GM21576 (cell line): Measurements from ENCODE around the gene MYO9B.

Source experiments
- ATAC-seq: cut with Tn5 transposase; IDR thresholded peaks from one replicate; pipeline ENCODE4 v1.9.1; 2021; ENCODE audit warnings: mild to moderate bottlenecking, moderate library complexity; ENCODE audit not compliant: unreplicated experiment

MYO9B gene

DNA sequence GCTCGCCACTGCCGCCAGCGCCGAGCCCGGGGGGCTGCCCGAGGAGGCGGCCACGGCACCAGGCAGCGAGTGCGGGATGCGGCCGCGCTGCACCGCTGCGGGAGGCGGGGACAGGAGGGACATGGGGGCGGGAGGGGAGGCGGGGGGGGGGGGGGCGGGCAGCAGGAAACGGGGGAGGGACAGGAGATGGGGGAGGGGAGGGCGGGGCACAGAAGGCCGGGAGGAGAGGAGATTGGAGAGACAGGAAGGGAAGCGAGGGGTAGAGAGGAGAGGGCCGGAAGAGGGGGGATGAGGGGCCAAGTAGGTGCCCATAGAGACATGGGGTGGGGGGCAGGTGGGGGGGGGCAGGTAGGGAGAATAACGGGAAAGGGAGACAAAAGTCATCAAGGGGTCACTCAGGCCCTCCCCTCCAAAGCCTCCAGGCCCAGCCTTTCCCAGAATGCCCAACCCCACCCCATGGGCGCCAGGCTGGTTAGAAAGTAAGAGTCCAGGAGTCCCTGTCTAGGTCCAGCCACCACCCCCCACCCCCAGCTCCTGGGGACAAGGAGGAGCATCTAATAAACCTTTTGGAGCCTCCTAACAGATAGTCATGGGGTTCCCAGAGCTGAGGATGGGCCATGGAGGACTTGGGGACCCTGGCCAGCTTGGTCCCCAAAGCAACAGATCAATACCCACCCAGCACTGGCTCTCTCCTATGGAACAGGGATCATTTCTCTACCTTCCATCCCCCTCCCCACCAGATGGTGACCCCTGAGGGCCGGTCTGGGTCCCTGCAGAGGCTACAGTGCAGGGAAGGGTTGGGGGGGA, 160.6 kb downstream of the MYO9B start:
- peak; percentile 17 for ATAC-seq

DNA sequence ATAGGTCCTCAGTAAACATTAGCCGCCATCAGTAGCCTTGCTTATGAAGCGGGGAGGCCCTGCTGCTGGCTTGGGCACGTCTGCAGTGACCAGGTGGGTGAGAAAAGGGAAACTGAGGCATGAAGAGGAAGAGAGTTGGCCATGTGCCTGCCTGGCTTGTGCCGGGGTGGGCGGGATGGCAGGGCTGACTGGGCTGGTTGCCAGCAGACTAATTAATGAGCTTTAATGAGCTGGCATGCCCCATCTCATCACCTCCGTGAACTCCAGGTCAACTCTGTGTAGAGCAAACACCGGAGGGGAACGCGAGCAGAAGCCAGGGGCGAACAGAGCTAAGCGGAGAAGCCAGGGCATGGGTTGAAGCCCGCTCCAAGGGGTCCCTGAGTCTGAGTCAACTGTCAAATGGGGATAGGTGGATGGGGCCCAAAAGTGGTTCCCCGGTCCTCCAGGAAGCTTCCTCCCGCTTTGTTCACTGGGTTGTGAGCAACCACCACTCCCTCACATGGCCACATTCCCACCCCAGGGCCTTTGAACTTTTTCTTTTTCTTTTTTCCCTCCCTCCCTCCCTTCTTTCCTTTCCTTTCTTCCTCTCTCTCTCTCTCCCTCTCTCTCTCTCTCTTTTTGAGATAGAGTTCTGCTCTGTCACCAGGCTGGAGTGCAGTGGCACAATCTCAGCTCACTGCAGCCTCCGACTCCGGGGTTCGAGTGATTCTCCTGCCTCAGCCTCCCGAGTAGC, 161.4 kb downstream of the MYO9B start:
- no peak for ATAC-seq

DNA sequence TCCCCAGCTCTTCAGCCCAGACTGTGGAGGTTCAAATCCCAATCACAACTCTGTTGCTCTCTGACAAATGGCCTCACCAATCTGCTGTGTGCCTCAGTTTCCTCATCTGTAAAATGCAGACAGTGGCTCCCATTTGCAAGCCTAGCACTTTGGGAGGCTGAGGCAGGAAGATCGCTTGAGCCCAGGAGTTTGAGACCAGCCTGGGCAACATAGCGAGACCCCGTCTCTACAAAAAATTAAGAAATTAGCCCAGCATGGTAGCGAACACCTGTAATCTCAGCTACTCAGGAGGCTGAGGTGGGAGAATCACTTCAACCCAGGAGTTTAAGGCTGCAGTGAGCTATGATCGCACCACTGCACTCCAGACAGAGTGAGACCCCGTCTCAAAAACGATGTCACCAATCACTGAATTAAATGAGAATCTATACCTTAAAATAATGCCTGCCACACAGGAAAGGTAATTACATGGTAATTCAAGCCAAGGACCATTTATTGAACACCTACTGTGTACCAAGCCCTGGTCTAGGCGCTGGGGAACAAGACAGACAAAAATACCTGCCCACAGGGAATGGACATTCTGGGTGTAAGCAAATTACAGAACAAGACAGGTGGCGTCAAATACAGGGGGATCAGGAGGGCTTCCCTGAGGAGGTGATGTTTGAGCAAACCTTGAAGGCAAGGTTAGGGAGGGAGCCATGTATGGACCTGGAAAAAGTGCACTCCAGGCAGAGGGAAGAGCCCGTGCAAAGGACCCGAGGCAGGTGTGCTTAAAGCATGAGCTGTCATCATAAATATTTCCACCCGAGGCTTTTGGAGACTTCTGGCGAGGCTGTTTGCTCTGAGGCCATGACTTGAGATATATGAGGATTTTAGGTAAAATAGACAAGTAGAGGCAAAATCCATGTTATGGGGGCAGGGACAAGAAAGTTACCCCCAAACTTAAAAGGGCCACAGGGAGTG, 162.4 kb downstream of the MYO9B start:
- no peak for ATAC-seq

DNA sequence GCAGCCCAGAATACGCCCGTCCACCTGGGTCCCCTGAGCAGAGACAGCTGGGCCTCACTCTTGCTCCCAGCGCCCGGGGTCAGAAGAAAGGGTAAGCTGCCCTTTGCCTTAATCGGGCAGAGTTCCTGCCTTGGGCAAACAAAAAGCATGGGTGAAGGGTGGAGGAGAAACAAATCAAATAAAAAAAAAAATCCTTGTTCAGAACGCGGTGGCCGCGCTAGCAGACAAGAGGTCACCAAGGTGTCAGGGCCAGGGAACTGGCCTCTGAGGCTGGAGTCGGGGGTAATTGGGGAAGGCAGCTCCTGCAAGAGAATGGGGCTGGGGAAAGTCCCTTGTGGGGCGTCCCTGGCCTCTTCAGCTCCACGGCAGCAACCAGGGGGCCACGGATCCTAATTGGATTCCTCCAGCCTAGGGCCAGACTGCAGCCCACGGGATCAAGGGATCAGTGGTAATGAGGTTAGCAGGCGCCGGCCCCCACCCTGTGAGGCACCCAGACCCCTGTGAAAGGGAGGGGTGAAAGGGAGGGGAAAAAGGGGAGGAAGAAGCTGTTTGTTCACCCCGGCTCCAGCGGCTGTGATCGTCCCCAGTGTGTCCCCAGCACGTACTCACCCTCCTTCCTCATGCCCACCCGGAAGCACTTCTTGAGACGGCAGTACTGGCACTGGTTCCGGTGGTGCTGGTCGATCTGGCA, 164.6 kb downstream of the MYO9B start:
- ATAC-seq, result no peak

DNA sequence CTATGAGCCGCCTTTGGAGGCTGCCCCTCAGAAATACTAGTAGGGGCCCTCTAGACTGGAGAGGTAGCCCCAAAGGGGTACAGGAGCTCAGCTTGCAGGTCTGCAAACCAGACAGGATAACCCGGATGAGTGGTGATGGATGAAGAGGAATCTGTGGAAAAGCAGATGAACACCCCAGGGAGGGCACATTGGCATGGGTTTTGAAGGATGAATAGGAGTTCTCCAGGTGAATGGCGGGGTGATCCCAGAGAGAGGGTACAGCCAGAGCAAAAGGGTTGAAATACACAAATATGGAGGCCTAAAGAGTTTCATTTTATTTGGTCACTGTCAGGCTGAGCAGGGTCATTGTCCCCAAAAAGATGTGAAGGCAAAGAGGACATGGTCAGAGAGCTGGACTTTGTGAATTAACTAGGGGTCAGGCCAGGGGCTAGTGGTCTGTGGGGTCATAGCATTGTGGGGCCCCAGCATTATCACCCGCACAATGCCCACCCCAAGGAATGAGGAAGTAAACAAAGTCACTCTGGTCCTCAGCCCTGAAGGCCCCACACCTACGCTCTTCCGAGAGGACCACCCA, 165.3 kb downstream of the MYO9B start:
- ATAC-seq, result no peak

DNA sequence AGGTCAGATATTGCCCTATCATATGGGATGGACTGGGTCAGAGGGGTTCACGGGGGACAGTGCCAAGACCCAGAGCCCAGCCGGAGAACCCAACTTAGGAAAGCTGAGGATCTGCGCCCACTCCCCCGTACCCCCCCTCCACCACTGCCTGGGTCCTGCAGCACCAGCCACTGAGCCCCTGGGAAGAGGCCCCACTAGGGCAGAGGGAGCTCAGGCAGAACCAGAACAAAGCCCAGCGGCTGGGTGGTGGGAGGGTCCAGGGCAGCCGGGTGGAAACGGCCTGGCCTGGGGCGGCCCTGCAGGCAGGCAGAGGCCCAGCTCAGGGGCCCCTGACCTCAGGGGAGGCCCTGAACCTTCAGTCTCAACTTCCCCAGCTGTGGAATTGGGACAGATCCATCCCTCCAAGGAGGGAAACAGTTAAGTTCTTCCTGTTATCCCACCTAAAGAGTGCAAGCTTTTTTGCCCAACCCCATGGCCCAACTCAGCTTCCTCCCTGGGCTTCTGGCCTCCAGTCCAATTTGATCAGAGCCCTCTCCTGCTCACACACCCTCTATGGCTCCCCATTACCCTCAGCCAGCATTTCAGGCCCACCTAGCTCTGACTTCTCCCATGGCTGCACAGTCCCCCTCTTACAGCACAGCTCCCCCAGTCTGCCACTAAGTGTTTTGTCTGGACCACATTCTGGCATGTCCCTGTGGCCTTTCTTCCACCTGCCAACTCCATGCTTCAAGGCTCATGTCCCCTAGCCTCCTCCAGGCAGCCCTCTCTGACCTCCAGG, 167.0 kb downstream of the MYO9B start:
- ATAC-seq, result no peak

DNA sequence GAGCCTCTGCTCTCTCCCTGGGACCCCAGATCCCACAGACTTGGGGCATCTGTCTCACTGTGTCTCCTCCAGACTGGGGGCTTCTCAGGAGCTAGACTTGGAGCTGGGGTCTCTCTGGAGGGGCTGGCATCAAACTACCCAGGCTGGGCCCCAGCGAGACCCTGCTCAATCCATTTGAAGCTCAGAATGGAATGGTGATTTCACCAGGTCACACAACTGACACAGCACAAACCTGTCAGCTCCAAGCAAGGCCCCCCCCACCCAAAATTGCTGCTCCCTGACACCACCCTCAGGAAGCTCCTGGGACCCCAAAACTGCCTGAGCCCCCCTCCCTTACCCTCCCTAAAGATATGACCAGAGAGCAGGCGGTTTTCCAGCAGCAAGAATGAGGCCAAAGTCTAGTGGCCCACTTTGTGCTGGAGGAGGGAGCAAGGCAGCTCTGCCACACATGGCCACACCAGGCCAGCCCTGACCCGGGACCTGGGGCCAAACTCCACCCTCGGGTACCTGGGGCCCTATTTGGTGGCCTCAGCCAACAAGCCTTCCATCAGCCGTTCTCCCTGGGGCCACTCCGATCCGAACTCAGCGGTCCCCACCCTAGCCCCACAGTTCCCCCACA, 167.7 kb downstream of the MYO9B start:
- ATAC-seq, result no peak

DNA sequence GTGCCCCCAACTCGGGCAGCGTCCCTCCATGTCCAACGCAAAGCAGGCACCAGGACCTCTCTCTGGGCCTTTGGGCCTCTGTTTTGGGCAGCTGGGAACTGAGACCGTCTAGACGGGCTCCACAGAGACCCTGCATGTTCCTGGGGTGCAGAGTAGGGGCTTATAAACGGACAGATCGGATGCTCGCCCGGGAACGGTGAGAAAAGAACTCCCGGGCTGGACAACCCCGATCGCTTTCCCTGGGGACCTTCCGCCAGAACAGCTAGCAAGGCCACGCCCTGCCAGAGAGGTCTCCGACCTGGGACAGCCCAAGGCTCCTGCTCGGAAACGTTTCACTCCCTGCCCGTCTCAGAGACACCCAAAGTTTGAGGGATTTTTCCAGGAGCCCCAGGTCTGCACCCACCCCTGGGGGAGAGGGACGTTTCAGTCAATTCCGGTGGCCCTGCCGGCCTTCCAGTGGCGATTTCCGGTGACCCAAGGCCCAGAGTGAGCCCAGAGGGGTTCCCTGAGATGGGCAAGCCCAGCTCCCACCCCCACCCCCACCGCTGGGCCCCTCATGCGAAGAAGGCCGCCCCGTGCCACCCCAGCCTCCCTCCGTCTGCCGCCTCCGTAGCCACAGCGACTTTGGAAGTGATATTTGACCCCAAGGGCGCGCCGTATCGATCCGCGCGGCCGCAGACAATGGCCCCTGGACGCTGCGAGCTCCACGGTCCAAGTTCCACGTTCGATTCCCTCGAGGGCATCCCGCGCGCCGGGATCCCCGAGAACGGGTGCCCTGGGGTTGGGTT, 168.4 kb downstream of the MYO9B start:
- ATAC-seq, result no peak

DNA sequence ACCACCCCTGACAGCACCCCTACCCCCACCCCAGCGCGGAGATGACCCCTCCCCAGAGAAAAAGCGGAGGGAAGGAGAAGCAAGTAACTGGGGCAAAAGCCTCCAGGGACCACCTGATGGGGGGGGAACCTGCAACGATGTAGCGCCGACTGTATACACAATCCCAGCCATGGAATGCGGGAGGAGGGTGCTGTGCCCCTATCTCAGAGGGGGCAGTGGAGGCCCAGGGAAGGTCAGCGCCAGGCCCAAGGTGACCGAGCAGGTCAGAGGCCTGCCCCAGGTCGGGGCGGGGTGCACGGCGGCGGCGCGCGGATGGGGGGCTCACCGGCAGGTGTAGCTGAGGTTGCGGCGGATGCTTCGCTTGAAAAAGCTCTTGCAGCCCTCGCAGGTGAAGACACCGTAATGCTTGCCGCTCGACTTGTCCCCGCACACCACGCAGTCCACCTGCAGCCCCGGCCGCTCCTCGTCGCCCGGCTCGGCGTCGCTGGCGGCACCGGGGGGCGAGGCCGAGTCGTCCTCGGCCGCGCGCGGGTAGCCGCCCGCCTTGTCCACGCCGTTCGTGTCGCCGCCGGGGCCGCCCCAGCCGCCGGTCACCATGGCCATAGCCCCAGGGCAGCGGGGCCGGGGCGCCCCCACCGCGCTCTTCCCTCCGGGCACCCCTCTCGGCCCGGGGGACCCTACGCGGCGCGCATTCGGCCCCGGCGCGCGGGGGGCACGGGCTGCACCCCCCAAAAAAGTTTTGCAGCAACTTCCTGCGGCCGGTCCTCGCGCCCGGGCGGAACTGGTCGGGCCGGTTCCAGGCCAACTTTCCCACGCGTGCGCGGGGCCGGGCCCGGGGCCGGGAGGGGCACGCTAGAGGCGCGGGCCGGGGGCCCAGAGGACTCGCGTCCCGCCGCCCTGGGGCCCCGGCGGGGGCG, 169.3 kb downstream of the MYO9B start:
- no peak for ATAC-seq

DNA sequence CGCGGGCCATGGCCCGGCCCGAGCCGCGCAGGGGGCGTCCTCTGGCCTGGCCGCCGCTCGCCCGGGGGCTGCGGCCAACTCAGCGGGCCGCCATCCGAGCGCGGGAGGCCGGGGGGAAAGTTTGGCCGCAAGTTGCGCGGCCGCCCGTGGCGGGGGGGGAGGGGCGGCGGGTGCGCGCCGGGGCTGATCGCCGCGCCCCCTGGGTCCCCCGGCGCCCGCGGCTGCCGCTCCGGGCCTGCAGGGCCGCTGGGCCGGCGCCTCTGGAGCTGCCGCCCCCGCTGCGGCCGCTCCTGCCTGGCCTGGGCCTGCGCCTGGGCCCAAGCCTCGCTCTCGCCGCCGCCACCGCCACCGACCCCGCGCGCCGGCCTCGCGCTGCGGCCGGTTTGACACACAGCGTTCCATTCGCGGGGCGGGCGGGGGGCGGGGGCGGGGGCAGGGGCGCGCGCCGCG, 170.0 kb downstream of the MYO9B start, which contains the start of gene NR2F6:
Gene NR2F6, minus strand, starts transcription at position 385 of the 450 bp plus-strand sequence. CDS start 699 bp downstream, outside the sequence.
- peak; percentile 5 for ATAC-seq

DNA sequence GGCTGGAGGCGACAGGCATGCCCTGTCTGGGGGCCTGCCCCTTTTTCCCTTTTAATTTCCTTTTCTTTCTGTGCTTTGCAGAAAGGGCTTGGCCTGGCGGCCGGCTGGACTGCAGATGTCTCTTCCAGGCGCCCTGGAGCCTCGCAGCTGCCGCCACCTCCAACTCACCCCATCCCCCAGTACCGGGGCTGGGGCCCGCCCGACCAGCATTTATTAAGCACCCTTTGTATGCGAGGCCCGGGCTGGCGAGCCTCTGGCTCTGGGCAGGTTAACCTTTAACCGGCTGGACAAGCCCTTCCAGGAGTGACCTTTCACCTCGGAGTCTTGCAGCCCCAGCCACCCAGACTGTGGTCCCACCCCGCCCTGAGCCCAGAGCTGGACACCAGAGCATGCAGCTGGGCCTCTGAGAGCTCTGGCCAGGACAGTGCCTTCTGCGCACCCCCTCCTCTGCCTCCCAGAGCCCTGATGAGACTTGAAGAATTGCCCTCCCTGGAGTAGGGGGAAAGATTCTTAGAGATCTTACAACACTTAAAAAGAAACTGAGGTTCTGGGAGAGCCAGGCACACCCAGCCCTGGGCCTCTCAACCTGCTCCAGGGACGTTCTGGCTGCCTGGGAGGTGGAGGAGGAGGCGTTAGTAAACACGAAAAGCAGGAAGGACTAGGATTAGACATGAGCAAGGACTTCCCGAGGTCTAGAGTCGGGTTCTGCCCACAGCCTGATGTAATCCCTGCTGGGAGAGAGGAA, 171.3 kb downstream of the MYO9B start:
- ATAC-seq, result no peak

DNA sequence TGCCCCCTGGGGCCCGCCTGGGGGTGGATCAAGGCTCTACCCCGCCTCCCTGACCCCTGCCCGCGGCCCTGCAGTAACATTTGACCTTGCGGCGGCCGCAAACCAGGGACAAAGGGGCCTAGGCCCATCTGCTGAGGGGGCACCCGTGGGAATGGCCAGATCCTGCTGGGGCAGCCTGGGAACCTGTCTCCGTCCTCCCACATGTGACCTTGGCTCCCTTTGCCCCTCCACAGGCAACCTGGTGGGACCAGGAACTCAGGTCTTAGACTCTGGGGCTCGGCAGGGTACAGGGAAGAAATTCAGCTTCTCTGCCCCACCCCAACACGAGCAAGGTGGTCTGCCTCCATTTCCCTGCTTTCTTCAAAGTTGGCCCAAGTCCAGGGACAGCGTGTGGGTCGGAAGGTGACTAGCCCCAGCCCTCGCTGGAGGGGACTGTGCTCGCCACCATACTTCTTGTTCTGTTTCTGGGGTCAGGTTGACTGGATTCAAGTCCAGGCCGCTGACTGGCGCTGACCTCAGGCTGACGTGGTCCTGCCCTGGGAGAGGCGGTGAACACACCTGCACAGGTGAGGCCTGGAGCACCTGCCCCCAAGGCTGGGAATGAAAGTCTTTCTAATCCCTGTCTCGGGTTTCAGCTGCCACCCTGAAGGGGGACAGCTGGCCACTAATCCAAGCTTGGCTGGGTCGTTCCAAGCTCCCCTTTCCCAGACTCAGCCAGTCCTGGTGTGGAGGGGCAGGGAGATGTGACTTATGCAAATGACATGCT, 172.6 kb downstream of the MYO9B start:
- no peak for ATAC-seq

DNA sequence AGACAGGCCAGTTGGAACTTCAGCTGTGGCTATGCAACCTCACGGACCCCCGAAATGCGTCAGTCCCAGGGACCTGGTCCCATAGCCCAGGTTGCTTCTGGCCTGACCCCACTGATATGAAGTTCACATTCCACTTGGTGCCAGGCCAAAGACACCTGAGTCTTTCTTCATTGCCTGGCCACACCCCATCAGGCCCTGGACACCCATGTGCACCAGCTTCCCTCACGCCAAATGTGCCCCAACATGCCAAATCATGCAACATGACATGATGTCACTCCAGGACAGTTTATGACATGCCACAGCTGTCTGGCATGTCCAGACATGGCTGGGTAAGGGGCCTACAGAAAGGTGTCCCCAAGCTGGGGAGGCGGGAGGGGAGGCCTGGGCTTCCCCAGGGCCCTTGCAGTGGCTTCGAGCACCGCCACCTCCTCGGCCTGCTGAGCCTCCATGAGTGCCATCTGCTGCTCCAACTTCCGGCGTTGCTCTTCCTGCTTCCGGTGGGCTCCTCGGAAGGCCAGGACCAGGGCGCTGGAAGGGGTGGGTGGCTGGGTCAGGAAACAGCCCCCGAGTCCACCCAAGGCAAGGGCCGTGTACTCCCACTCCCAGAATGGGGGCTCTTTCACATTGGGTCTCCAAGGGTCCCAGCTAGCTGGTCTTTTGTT, 174.4 kb downstream of the MYO9B start:
- no peak for ATAC-seq

DNA sequence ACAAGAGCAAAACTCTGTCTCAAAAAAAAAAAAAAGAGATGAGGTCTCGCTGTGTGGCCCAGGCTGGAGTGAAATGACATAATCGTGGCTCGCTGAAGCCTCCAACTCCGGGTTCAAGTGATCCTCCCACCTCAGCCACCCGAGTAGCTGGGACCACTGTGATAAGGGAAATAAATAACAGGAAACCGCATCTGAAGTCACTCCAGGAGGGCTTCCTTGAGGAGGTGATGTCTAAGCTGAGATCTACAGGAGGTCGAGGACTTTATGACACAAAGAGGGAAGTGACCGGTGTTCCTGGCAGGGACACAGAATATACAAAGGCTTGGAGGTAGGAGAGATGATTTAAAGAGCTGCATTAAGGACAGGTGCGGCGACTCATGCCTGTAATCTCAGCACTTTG, 179.1 kb downstream of the MYO9B start:
- ATAC-seq, result no peak

DNA sequence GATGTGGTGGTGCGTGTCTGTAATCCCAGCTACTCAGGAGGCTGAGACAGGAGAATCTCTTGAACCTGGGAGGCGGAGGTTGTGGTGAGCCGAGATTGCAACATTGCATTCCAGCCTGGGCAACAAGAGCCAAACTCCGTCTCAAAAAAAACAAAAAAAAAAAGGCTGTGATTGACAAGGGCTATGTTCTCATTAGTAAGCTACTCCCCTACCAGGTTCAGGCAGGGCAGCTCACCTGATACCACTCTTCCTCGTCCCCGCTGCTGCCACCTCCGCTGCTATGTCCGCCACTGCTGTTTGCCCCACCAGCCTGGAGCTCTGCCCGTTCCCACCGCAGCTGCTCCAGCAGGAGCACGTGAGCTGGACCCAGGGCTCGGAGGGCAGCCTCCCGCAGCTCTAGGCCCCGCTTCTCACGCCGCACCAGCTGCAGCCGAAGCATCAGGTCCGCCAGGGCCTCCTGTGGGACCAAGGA, 179.6 kb downstream of the MYO9B start:
- ATAC-seq, result no peak
